NCI-H510A (cell line): ENCODE measurements around the gene GSTA3.
A peak's percentile ranks its signal among the peaks of the same experiment; 100 is the strongest.
"Not testable (repeated sequence)": the region's sequence is repeated elsewhere in the genome, so short reads cannot be mapped to it uniquely, and the experiment has no call there.

Experiments
- DNase-seq: peaks from one replicate; lab custom pipeline; 2025; lab: John Stamatoyannopoulos, UW

Gene GSTA3

GRCh38 chr6:52909531-52909930, at the start of gene GSTA3:
TSS of gene GSTA3 (minus strand) at chr6:52909698. CDS start at chr6:52905834, 3,864 bp downstream.
- DNase-seq, result no peak

- DNase-seq, result no peak
Measured at GRCh38 chr6:52958546-52959255, 49.2 kb upstream of the GSTA3 start.

GRCh38 chr6:52955871-52956270, 46.4 kb upstream of the GSTA3 start:
- DNase-seq, result no peak

GRCh38 chr6:52953911-52954839, 44.7 kb upstream of the GSTA3 start:
- DNase-seq, result no peak

DNA sequence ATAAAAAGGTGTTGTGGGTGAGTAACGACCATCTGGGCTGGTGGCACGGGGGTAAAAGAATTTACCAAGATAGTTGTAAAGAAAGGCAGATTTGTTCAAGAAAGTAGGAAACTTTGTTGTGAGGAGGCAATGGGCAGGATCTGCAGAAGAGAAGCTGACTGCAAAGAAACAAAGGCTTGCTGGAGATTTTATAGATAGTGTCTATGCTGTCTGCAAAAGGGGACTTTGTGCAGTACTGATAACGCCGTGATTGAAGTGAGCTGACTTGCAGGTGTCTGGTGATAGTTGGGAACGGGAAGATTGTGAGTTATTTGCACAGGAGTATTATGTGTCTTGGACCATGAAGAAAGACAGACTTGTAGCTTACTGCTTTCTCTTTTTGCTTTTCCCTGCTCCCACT, 36.8 kb upstream of the GSTA3 start:
- no peak for DNase-seq

GRCh38 chr6:52942821-52943220, 33.3 kb upstream of the GSTA3 start:
- not testable (repeated sequence) for DNase-seq

GRCh38 chr6:52942221-52942620, 32.7 kb upstream of the GSTA3 start:
- DNase-seq, result no peak

- no peak for DNase-seq
Measured at GRCh38 chr6:52937908-52938307, 28.4 kb upstream of the GSTA3 start.

DNA sequence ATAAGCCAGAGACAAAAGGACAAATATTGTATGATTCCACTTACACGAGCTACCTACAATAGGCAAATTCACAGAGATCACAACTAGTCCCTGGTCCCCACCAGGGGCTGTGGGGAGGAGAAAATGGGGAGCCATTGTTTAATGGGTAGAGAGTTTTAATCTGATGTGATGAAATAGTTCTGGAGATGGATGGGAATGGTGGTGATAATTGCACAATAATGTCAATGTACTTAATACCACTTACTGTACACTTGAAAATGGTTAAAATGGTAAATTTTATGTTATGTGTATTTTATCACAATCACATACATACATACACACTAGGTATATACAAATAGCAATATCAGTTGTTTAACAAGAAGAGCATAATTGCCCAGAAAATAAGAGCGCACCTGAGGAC, 24.3 kb upstream of the GSTA3 start:
- DNase-seq, result no peak

DNA sequence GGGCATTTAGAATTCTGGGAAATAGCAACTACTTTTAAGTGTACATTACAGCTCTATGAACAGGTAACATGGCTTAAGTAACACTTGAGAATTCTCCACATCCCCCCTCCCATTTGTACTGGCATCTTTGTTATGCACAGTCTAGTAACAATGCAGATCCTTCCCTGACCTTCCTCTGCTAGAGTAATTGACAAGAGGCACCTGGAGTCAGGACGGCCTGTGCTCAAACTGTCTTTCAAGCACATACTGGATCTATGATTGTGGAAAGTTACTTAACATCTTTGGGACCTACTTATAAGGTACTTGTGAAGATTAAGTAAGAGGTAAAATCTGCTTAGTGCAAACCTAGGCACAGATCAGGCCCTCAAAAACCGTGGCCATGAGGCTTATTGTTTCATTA, 21.9 kb upstream of the GSTA3 start:
- no peak for DNase-seq

DNA sequence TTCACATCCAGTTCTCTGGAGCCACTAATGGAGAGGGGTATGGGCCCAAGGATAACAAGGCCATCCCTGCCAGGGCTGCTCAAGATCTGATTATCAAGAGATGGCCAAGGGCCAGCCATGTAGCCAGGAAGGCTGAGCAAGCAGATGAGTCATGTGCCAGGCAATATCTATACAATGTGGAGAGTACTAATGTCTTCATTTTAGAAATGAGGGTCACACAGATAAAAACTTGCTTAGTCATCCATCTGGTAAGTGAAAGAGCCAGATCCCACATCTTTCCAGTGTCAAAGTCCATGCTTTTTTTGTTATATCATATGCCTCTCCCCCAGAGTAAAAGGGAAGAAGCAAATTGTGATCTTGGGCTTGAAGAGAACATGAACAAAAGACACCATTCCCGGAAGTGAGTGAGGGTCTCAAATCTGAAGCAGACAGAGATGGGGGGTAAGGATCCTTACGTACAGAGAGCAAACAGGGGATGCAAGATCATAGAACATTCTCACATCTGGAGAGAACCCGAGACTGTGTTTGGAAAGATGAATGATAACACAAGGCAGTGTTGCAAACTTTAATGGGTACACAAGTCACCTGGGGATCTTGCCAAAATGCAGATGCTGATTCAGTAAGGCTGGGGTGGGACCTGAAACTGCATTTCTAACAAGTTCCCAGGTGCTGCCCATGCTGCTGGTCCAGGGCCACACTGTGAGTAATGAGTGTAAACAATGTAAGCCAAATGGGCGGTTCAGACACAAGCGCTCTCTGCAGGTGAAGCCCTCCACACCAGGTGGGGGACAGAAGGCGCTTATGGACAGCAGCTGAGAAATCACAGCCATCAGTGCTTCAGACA, 20.0 kb upstream of the GSTA3 start:
- peak; percentile 15 for DNase-seq

DNA sequence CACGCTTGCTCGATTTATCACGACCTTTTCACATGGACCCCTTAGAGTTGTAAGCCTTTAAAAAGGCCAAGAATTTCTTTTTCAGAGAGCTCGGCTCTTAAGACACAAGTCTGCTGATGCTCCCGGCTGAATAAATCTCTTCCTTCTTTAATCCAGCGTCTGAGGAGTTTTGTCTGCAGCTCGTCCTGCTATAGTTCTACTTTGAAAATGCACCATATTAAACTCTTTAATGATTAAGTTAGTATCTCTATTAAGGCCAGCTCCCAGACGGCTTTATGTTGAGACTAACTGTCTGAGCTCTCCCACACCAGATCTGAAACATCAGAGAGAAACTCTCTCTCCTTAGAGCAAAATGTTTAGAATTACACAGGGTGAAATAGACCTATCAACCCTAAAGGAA, 18.0 kb upstream of the GSTA3 start:
- DNase-seq, result no peak

DNA sequence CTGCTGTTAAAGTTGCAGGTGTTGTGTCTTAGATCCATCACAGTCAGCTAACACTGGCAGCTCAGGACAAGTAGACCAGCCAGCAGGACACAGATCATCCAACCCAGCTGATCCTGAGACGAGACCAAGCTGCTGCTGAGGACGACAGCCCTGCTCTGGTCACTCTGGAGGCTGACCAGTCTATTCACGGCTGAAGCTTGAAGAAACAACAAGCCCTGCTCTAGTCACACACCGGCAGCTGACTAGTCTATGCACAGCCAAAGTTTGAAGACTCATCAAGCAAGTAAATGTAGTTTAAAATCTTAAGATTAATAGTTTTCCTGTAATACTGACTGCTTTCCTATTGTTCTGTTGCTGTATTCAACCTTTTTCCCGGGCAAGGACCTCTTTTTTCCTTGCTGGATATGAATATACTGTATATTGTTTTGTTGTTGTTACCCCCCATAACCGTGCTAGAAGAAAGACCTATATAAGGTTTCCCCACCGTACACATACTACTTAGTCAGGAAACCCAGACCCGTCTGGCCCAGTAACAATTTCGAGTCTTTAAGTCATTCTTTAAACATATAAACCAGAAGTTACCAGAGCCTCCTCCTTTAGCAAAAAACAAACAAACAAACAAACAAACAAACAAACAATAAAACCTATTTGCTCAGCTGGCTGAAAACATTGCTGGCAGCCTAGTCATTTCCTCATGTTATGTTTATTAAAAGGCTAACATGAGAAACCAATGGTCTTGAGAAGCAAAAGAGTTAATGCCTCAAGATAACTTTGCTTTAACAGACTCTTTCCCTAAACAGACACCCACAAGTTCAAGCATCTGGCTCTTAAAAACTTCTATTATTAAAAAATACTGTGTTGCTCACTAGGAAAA, 16.7 kb upstream of the GSTA3 start:
- no peak for DNase-seq

GRCh38 chr6:52925042-52925441, 15.5 kb upstream of the GSTA3 start:
- DNase-seq, result no peak

DNA sequence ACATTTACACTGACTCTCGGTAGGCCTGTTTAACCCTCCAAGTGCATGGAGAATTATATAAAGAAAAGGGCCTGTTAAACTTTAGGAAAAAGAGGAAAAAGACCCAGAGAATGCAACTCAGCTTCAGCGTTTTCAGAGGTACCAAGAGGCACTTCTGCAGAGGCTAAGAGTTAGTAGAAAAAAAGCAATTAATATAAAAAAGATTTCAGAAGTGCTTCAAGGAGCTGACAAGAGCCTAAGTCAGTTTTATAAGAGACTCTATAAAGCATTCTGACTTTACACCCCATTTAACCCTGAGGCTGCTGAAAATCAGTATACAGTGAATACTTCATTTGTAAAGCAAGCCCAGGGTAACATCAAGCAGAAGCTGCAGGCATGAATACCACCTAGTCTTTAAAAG, 14.2 kb upstream of the GSTA3 start:
- DNase-seq, result not testable (repeated sequence)

DNA sequence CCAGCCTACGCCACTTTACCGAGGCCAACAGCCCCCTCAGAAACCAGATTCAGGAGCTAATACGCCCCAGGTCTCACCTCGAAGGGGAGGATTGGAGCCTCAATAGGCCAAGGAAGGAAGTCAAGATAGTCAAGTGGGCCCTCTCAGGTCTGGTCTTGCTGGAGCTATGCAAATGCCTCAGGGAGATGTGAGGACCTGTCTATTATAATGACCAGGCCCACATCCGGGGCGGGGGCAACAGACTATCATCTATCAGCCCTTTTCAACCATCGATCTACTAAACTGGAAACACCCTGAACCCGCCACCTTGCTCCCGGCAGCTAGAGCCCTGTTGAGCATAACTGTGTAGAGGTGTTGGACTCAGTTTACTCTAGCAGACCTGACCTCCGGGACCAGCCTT, 12.7 kb upstream of the GSTA3 start:
- DNase-seq, result no peak

DNA sequence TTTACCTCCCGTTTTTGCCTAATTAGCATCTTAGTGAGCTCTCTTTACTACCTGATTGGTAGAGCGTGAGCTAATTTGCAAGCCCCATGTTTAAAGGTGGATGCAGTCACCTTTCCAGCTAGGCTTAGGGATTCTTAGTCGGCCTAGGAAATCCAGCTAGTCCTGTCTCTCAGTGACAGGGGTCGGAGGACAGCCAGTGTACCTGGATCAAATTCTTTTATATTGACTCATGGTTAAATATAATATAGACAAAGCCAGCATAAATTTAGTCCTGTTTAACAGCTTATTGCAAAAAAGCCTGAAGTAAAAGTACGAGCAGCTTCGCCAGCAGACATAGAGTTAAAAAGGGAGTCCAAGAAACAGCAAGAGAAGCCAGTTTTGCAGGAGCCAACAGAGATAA, 12.2 kb upstream of the GSTA3 start:
- DNase-seq, result no peak

GRCh38 chr6:52919511-52919910, 10.0 kb upstream of the GSTA3 start:
- not testable (repeated sequence) for DNase-seq

- DNase-seq, result not testable (repeated sequence)
Measured at GRCh38 chr6:52918771-52919170, 9.3 kb upstream of the GSTA3 start.

GRCh38 chr6:52918027-52918686, 8.7 kb upstream of the GSTA3 start:
- not testable (repeated sequence) for DNase-seq

DNA sequence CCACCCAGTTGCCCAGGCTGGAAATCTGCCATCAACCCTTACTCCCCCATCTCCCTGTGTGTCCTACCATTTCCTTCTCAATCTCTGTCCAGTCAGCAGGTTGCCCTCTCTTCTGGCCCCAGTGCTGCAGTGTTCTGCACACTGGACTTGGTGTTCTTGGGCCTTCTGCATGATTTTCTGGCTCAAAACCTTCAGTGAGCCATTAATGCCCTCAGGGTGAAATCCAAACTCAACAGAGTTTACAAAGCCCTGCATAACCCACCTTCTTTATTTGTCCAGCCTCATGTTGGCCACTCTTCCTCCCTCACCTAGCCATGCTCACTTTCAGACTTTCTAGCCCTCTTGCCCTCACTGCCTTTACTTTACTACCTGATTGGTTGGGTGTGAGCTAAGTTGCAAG, 5.0 kb upstream of the GSTA3 start:
- no peak for DNase-seq
